SH-SY5Y (cell line): Measurements from ENCODE around the gene TRRAP.

Experiments used
- GATA2 ChIP-seq: IDR thresholded peaks from 2 replicates; pipeline ENCODE4 v1.6.1; 2011; ENCODE audit warnings: mild to moderate bottlenecking, low read depth, low read length
- GATA3 ChIP-seq: IDR thresholded peaks from 2 replicates; pipeline ENCODE4 v1.6.1; 2011; ENCODE audit warnings: low read depth, mild to moderate bottlenecking, low read length, moderate library complexity

- no peak for TF ChIP-seq GATA2
- TF ChIP-seq GATA3, result no peak
Observed at GRCh38 chr7:99004781-99005500, 126.6 kb downstream of the TRRAP start.
